Upper lobe of right lung (tissue), 1 donor: ENCODE measurements around the gene PMPCA. TPM values are rescaled to one million over a fixed set of nuclear protein-coding genes. Genes with fewer than 3 reads are reported as not detected.
A peak's percentile ranks its signal among the peaks of the same experiment; 100 is the strongest.

Source experiments
- ATAC-seq: fragments of 200-7000 bp; cut with Tn5 transposase; one replicate; pipeline ENCODE4 v1.9.1; 2020; ENCODE audit warnings: mild to moderate bottlenecking, moderate library complexity
- DNase-seq: peaks from one replicate; pipeline ENCODE4 v3.0.0-alpha.2; 2020
- H3K27ac ChIP-seq: fragments of 200-600 bp; one replicate; pipeline ENCODE4 v1.8.0; 2022
- H3K27me3 ChIP-seq: fragments of 200-600 bp; one replicate; pipeline ENCODE4 v1.8.0; 2022; ENCODE audit warnings: mild to moderate bottlenecking
- H3K36me3 ChIP-seq: fragments of 200-600 bp; one replicate; pipeline ENCODE4 v1.8.0; 2022
- H3K4me1 ChIP-seq: fragments of 200-600 bp; one replicate; pipeline ENCODE4 v1.8.0; 2022
- H3K4me3 ChIP-seq: fragments of 200-600 bp; one replicate; pipeline ENCODE4 v1.8.0; 2022; ENCODE audit warnings: mild to moderate bottlenecking
- H3K9me3 ChIP-seq: fragments of 200-600 bp; one replicate; pipeline ENCODE4 v1.8.0; 2022
- intact Hi-C: fragments of 100-400 bp; cut with DNase I; formaldehyde crosslinking; loops from one replicate; pipeline ENCODE4 v1.11.0; 2022
- total RNA-seq: library from RNA; stranded (reverse); fragmentation: NEBNext Ultra II Directional; extraction: Animal tissue kit (Norgen Biotek cat#: 25700); gene quantifications from one replicate; pipeline ENCODE4 v1.2.1, GENCODE V29; 2021
- TF ChIP-seq, protein P1 (sequence below): fragments of 200-600 bp; IDR thresholded peaks from one replicate; pipeline ENCODE4 v1.8.0; 2022; ENCODE audit warnings: antibody characterized with exemption
- donor health status: DM: no; HTN: yes; CAD: no; lungs with severe emphysema.

Gene PMPCA
- total RNA-seq, 1 donor from 2014 or later, result 41.9 TPM

DNA sequence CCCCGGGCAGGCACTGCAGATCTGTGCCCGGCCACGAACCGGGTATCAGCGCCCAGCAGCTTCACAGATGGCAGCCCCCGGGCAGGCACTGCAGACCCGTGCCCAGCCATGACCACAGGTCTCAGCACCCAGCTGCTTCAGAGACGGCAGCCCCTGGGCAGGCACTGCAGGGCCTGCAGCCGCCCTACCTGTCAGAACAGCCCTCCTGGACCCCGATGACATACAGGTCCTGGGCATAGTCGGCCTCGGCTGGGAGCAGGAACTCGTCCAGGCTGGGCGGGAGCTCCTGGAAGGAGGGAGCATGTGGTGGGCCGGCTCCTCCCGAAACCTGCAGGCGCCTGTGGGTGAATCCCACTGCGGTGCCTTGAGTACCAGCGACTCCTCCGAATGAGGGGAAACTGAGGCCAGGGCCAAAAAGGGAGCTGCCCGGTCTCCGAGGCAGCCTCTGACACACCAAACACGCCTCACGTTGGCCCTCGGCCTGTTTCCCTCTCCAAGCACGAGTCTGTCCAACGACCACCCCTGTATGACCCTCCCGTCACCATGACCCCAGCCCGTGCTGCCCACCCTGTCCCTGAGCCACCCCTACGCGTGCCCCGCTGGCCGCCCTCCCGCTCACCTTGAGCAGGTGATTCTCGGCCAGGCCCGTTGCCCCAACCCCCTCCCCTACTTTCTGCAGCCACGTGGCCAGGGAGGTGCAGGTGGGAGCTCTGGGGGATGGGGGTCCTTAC lies 23.6 kb downstream of the PMPCA start:
- ATAC-seq, result no peak
- Histone ChIP-seq H3K27me3 (no peaks in the 10 kb centered on the region), H3K4me1 (peaks cover 16% of the 10 kb centered on the region), H3K27ac (no peak overlapping the region), H3K36me3 (peaks cover 25% of the 10 kb centered on the region), H3K4me3 (no peak overlapping the region), H3K9me3 (no peaks in the 10 kb centered on the region)
- TF ChIP-seq, protein P1, sequence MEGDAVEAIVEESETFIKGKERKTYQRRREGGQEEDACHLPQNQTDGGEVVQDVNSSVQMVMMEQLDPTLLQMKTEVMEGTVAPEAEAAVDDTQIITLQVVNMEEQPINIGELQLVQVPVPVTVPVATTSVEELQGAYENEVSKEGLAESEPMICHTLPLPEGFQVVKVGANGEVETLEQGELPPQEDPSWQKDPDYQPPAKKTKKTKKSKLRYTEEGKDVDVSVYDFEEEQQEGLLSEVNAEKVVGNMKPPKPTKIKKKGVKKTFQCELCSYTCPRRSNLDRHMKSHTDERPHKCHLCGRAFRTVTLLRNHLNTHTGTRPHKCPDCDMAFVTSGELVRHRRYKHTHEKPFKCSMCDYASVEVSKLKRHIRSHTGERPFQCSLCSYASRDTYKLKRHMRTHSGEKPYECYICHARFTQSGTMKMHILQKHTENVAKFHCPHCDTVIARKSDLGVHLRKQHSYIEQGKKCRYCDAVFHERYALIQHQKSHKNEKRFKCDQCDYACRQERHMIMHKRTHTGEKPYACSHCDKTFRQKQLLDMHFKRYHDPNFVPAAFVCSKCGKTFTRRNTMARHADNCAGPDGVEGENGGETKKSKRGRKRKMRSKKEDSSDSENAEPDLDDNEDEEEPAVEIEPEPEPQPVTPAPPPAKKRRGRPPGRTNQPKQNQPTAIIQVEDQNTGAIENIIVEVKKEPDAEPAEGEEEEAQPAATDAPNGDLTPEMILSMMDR, result no peak
- intact Hi-C loops, result no loop called here
- no peak for DNase-seq

DNA sequence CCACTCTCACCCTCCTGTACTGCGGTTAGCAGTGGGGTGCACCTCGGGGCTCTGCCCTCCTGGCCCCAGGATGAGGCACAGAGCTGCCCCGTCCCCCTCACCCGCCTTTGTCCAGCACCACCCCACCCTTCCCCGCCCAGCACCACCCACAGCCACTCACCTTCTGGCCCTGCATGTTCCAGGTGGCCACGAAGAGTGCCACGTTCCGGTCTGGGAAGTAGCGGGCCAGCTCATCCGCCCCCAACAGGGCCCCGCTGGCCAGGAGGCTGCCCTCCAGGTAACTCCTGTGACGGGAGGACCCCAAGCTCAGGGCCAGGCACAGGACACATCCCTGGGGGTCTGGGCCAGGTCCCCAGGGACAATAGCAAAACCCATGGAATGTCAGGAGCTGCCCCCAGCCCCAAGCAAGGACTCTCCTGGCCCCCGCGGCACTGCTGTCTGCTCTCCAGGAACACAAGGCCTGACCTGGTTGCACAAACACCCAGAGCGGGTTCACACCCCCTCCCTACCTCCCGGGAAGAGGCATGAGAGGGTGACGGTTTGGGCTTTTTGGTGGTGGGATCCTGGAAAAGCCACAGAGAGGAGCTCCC lies 24.2 kb downstream of the PMPCA start:
- Histone ChIP-seq H3K4me3 (no peak overlapping the region), H3K9me3 (no peaks in the 10 kb centered on the region), H3K27me3 (no peaks in the 10 kb centered on the region), H3K4me1 (peaks cover 16% of the 10 kb centered on the region), H3K36me3 (peaks cover 20% of the 10 kb centered on the region), H3K27ac (no peak overlapping the region)
- no peak for DNase-seq
- ATAC-seq, result no peak
- TF ChIP-seq, protein P1, result no peak
- intact Hi-C loops, result no loop called here

DNA sequence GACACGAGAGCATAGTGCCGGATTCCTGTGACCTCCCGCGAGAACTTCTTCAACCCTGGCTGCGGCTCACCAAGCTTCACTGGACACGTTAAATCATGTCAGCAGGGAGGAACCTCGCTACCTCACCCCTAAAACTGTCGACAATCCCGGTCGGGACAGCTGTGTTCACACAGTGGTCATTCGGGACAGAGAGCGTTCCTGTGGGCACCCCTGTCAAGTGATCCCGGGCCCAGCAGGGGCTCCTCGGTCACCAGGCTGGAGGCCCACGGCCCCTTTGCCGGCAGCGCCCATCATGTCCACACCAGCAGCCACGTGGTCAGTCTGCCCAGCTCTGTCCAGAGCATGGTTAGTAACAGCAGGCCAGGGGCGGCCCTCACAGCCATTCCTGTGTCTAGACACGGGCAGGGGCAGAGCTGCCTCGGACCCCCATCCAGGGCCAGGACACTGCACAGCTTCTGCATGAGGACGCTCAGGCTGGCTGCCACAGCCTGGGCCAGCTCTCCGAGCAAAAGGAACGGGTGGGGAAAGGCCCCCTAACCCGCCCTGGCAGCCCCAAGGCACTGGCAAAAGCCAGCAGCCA lies 25.7 kb downstream of the PMPCA start:
- no peak for DNase-seq
- Histone ChIP-seq H3K9me3 (no peaks in the 10 kb centered on the region), H3K27me3 (no peaks in the 10 kb centered on the region), H3K27ac (no peak overlapping the region), H3K4me3 (no peak overlapping the region), H3K4me1 (peaks cover 21% of the 10 kb centered on the region), H3K36me3 (peaks cover 19% of the 10 kb centered on the region)
- no peak for ATAC-seq
- intact Hi-C loops, result no loop called here
- TF ChIP-seq, protein P1, result no peak

DNA sequence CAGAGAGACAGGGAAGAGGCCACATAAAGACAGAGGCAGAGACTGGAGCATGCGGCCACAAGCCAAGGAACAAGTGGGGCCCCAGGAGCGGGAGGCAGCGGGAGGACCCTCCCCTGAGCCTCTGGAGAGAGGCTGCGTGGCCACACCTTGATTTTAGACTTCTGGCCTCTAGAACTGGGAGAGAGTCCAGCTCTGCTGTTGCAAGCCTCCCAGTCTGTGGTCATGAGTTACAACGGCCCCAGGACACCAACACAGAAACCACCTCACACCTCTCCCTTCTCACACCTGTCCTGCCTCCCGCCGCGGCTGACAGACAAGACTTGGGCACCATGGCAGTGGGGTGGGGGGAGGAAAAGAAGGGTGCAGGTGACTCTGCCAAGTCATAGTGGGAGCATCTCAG lies 27.0 kb downstream of the PMPCA start:
- no peaks in the 10 kb centered on the region for H3K27me3 ChIP-seq
- peak overlapping the region; percentile 69 for H3K4me3 ChIP-seq
- peaks cover 25% of the 10 kb centered on the region for H3K36me3 ChIP-seq
- ATAC-seq, result no peak
- no peak overlapping the region for H3K27ac ChIP-seq
- no peaks in the 10 kb centered on the region for H3K9me3 ChIP-seq
- intact Hi-C loops, result no loop called here
- H3K4me1 ChIP-seq, result peaks cover 21% of the 10 kb centered on the region
- no peak for DNase-seq
- TF ChIP-seq, protein P1, result no peak

DNA sequence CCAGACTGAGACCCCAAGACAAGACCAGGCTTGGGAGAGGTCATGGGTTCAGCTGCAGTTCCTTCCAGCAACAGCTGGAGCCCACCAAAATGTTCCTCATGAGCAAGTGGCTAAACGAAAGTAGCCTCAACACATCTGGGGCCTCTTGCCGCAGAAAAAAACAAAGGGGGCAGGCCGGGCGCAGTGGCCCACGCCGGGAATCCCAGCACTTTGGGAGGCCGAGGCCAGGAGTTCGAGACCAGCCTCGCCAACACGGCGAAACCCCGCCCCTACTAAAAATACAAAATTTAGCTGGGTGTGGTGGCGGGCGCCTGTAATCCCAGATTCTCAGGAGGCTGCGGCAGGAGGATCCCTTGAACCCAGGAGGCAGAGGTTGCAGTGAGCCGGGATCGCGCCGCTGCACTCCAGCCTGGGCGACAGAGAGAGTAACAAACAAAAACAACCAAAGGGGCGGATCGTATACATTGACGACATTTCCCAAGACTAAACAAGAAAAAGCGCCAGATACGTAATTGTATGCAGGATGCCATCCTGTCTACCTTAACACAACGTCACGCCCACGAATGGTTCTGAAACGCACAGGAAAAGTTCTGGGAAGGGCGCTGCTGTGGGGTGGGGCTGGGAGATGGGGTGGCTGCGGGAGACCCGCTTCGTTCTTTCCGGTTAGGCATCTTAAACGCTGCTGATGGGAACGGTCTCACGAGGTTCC lies 27.5 kb downstream of the PMPCA start:
- Histone ChIP-seq H3K36me3 (peaks cover 28% of the 10 kb centered on the region), H3K27ac (no peak overlapping the region), H3K4me1 (peaks cover 21% of the 10 kb centered on the region), H3K4me3 (peak overlapping the region; percentile 69), H3K9me3 (no peaks in the 10 kb centered on the region), H3K27me3 (no peaks in the 10 kb centered on the region)
- TF ChIP-seq, protein P1, result no peak
- no peak for ATAC-seq
- intact Hi-C loops, result no loop called here
- DNase-seq, result no peak
